ENCODE results near the gene RARA.

DNA sequence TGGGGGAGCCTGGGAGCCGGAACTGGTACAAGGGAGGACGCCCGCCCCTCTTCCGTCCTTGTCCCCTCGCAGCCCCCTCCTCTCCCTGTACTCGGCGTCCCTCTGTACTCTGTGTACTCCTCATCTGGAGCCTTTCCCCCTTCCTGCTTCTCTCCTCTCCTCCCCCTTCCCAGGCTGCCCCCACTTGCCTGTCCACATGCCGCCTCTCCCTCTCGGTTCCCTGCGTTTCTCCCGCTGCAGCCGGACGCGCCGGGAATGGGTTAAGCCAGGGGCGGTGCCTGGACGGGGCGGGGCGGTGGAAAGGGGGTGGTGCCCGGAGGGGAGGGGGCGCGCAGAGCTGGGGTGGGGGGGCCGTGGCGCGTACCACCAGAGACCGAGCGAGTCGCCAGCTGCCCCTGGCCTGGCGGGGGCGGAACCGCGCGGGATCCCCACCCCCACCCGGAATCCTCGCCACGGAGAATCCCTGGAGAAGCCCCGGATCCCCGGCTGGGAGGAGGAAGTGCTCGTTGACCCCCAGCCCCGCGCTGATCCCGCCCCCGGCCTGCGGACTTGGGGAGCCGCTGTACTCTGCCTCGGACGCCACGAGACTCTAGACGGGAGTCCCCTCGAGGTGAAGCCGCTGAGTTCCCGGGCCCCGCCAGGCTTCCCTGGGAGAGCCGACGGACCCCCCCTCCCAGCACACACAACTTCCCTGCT is 33.0 kb downstream of the RARA start:
- peak; percentile 60 to 83 for TF ChIP-seq POLR2AphosphoS5 (IDR thresholded peaks at IDR 0.05)
- TF ChIP-seq, protein P1, sequence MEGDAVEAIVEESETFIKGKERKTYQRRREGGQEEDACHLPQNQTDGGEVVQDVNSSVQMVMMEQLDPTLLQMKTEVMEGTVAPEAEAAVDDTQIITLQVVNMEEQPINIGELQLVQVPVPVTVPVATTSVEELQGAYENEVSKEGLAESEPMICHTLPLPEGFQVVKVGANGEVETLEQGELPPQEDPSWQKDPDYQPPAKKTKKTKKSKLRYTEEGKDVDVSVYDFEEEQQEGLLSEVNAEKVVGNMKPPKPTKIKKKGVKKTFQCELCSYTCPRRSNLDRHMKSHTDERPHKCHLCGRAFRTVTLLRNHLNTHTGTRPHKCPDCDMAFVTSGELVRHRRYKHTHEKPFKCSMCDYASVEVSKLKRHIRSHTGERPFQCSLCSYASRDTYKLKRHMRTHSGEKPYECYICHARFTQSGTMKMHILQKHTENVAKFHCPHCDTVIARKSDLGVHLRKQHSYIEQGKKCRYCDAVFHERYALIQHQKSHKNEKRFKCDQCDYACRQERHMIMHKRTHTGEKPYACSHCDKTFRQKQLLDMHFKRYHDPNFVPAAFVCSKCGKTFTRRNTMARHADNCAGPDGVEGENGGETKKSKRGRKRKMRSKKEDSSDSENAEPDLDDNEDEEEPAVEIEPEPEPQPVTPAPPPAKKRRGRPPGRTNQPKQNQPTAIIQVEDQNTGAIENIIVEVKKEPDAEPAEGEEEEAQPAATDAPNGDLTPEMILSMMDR (IDR thresholded peaks at IDR 0.05): no peak
- no peak for TF ChIP-seq EP300 (IDR thresholded peaks at IDR 0.05)

Measured in upper lobe of left lung (tissue), 4 donors.